ENCODE measurements around the gene HIGD1B. TPM values are rescaled to one million over a fixed set of nuclear protein-coding genes. Genes with fewer than 3 reads are reported as not detected.

Gene HIGD1B
- polyA plus RNA-seq, 3 donors, result not detected

- H3K4me1 Mint-ChIP-seq, result no peaks in the 10 kb centered on the region
- Histone ChIP-seq H3K9me3 (replicated peaks in 1 of 2; ENCODE audit: control insufficient read depth in 1 of 2, insufficient read depth in 1 of 2, low read length in 2 of 2) (no peaks in the 10 kb centered on the region), H3K79me2 (ENCODE audit: insufficient read depth, low read length) (no peaks in the 10 kb centered on the region), H3K4me2 (replicated peaks; ENCODE audit: extremely low read depth, low read length, poor library complexity, severe bottlenecking) (no peak overlapping the region), H3K9ac (ENCODE audit: insufficient read depth, low read length, poor library complexity, severe bottlenecking) (no peak overlapping the region), H3K4me1 (ENCODE audit: control insufficient read depth in 1 of 2, insufficient read depth in 2 of 2, low read length in 2 of 2) (no peaks in the 10 kb centered on the region), H3K4me3 (replicated peaks in 1 of 3; ENCODE audit: low read depth in 2 of 3, low read length in 3 of 3) (no peak overlapping the region), H4K20me1 (ENCODE audit: insufficient read depth, low read length) (peaks cover 10% of the 10 kb centered on the region), H3K27ac (ENCODE audit: low read depth in 1 of 2, low read length in 2 of 2) (no peak overlapping the region), H3K36me3 (replicated peaks in 1 of 2; ENCODE audit: control insufficient read depth in 1 of 2, insufficient read depth in 2 of 2, low read length in 2 of 2) (peaks cover 80 to 100% of the 10 kb centered on the region in 2 donors), H2AFZ (ENCODE audit: insufficient read depth, low read depth, low read length, poor library complexity, severe bottlenecking) (no peak overlapping the region), H3K27me3 (ENCODE audit: control insufficient read depth in 2 of 2, insufficient read depth in 2 of 2, low read length in 2 of 2) (no peaks in the 10 kb centered on the region)
- no peak for DNase-seq
- H3K4me3 Mint-ChIP-seq, result no peak overlapping the region
- no peak for TF ChIP-seq CTCF (IDR thresholded peaks at IDR 0.05)
- H3K27me3 Mint-ChIP-seq (ENCODE audit: low read depth in 3 of 3), result no peaks in the 10 kb centered on the region
- no peaks in the 10 kb centered on the region for H3K9me3 Mint-ChIP-seq
- H3K36me3 Mint-ChIP-seq, result peaks cover 86 to 96% of the 10 kb centered on the region in 2 donors
- 90% methylated on average over 2 of the region's 3 CpGs for WGBS (ENCODE audit: insufficient coverage)
- intact Hi-C loops (cut with micrococcal nuclease), result no loop called here
- H3K27ac Mint-ChIP-seq, result no peak overlapping the region
Observed at GRCh38 chr17:44867841-44868240, 20.2 kb downstream of the HIGD1B start.

- no peak overlapping the region for H3K4me2 ChIP-seq (replicated peaks; ENCODE audit: extremely low read depth, low read length, poor library complexity, severe bottlenecking)
- H3K79me2 ChIP-seq (ENCODE audit: insufficient read depth, low read length), result no peaks in the 10 kb centered on the region
- H3K27me3 ChIP-seq (ENCODE audit: control insufficient read depth in 2 of 2, insufficient read depth in 2 of 2, low read length in 2 of 2), result no peaks in the 10 kb centered on the region
- no peaks in the 10 kb centered on the region for H3K4me1 ChIP-seq (ENCODE audit: control insufficient read depth in 1 of 2, insufficient read depth in 2 of 2, low read length in 2 of 2)
- intact Hi-C loops (cut with micrococcal nuclease), result no loop called here
- H3K36me3 ChIP-seq (replicated peaks in 1 of 2; ENCODE audit: control insufficient read depth in 1 of 2, insufficient read depth in 2 of 2, low read length in 2 of 2), result peaks cover 87 to 97% of the 10 kb centered on the region in 2 donors
- no peaks in the 10 kb centered on the region for H4K20me1 ChIP-seq (ENCODE audit: insufficient read depth, low read length)
- Mint-ChIP-seq H3K27ac (peak overlapping the region in 1 of 7 donors; percentile 25), H3K9me3 (no peaks in the 10 kb centered on the region), H3K27me3 (ENCODE audit: low read depth in 3 of 3) (no peaks in the 10 kb centered on the region), H3K4me3 (no peak overlapping the region), H3K36me3 (peaks cover 79 to 97% of the 10 kb centered on the region in 2 donors), H3K4me1 (no peaks in the 10 kb centered on the region)
- H3K4me3 ChIP-seq (replicated peaks in 1 of 3; ENCODE audit: low read depth in 2 of 3, low read length in 3 of 3), result no peak overlapping the region
- WGBS (ENCODE audit: insufficient coverage), result 96% methylated on average over 6 of the region's 12 CpGs
- TF ChIP-seq CTCF (IDR thresholded peaks at IDR 0.05), result no peak
- no peak overlapping the region for H3K27ac ChIP-seq (ENCODE audit: low read depth in 1 of 2, low read length in 2 of 2)
- H3K9ac ChIP-seq (ENCODE audit: insufficient read depth, low read length, poor library complexity, severe bottlenecking), result no peak overlapping the region
- H3K9me3 ChIP-seq (replicated peaks in 1 of 2; ENCODE audit: control insufficient read depth in 1 of 2, insufficient read depth in 1 of 2, low read length in 2 of 2), result no peaks in the 10 kb centered on the region
- no peak overlapping the region for H2AFZ ChIP-seq (ENCODE audit: insufficient read depth, low read depth, low read length, poor library complexity, severe bottlenecking)
- no peak for DNase-seq
Observed at GRCh38 chr17:44871556-44871955, 23.9 kb downstream of the HIGD1B start.

All from CD14-positive monocyte (primary cell).